ENCODE data around the gene SPINK6. TPM values are rescaled to one million over a fixed set of nuclear protein-coding genes. Genes with fewer than 3 reads are reported as not detected.

The SPINK6 gene
- total RNA-seq, 4 donors from 2014 or later, result not detected

- H3K27me3 ChIP-seq, result no peaks in the 10 kb centered on the region
- H3K4me1 ChIP-seq, result no peaks in the 10 kb centered on the region
- no peak overlapping the region for H3K27ac ChIP-seq (replicated peaks in 1 of 4)
- no peak for DNase-seq (ENCODE audit: extremely low spot score)
- H3K36me3 ChIP-seq, result no peaks in the 10 kb centered on the region
- intact Hi-C loops (cut with DNase I), result no loop called here
- no peaks in the 10 kb centered on the region for H3K9me3 ChIP-seq
- no peak overlapping the region for H3K4me3 ChIP-seq
- TF ChIP-seq EP300 (IDR thresholded peaks at IDR 0.05) (no peak), POLR2A (IDR thresholded peaks at IDR 0.05; ENCODE audit: low read depth) (no peak), CTCF (IDR thresholded peaks at IDR 0.05) (no peak), POLR2AphosphoS5 (IDR thresholded peaks at IDR 0.05) (no peak)
These were observed 27.0 kb downstream of the SPINK6 start for GRCh38 chr5:148229840-148230239.

- no peaks in the 10 kb centered on the region for H3K36me3 ChIP-seq
- H3K4me1 ChIP-seq, result no peaks in the 10 kb centered on the region
- DNase-seq (ENCODE audit: extremely low spot score), result no peak
- H3K27me3 ChIP-seq, result no peaks in the 10 kb centered on the region
- 95% methylated on average over 7 of the region's 7 CpGs for WGBS
- H3K27ac ChIP-seq (replicated peaks in 1 of 4), result no peak overlapping the region
- no peak for TF ChIP-seq CTCF (IDR thresholded peaks at IDR 0.05)
- TF ChIP-seq POLR2A (IDR thresholded peaks at IDR 0.05; ENCODE audit: low read depth), result no peak
- no peak for TF ChIP-seq EP300 (IDR thresholded peaks at IDR 0.05)
- no peak for TF ChIP-seq POLR2AphosphoS5 (IDR thresholded peaks at IDR 0.05)
- no peak overlapping the region for H3K4me3 ChIP-seq
- H3K9me3 ChIP-seq, result no peaks in the 10 kb centered on the region
- intact Hi-C loops (cut with DNase I), result no loop called here
These were observed 27.4 kb downstream of the SPINK6 start for GRCh38 chr5:148230240-148230639.

- Histone ChIP-seq H3K27me3 (no peaks in the 10 kb centered on the region), H3K4me3 (no peak overlapping the region), H3K9me3 (no peaks in the 10 kb centered on the region), H3K36me3 (no peaks in the 10 kb centered on the region), H3K4me1 (no peaks in the 10 kb centered on the region), H3K27ac (replicated peaks in 1 of 4) (no peak overlapping the region)
- intact Hi-C loops (cut with DNase I), result no loop called here
- TF ChIP-seq POLR2AphosphoS5 (IDR thresholded peaks at IDR 0.05) (no peak), EP300 (IDR thresholded peaks at IDR 0.05) (no peak), CTCF (IDR thresholded peaks at IDR 0.05) (no peak), POLR2A (IDR thresholded peaks at IDR 0.05; ENCODE audit: low read depth) (no peak)
- 49% methylated on average over 4 of the region's 4 CpGs for WGBS
- no peak for DNase-seq (ENCODE audit: extremely low spot score)
These were observed 35.1 kb downstream of the SPINK6 start for GRCh38 chr5:148237785-148238417.

- Histone ChIP-seq H3K27ac (replicated peaks in 1 of 4) (no peak within 1 kb of the TSS), H3K36me3 (no peaks in the 10 kb centered on the region)
- intact Hi-C loops (cut with DNase I), result no loop called here
These were observed 35.6 kb downstream of the SPINK6 start, which contains the start of gene MARCOL for GRCh38 chr5:148238418-148238794. Gene MARCOL (plus strand): TSS chr5:148238525. CDS start chr5:148238598, 73 bp downstream.

More at GRCh38 chr5:148238418-148238794, 35.6 kb downstream of the SPINK6 start, which contains the start of gene MARCOL:
- Histone ChIP-seq H3K27me3 (no peaks in the 10 kb centered on the region), H3K4me3 (no peak within 1 kb of the TSS), H3K9me3 (peaks cover 0 to 3% (median 1%) of the 10 kb centered on the region in 4 donors), H3K4me1 (no peaks in the 10 kb centered on the region)
- WGBS, result 47% methylated on average over 2 of the region's 2 CpGs
- no peak for DNase-seq (ENCODE audit: extremely low spot score)
- TF ChIP-seq POLR2A (IDR thresholded peaks at IDR 0.05; ENCODE audit: low read depth) (no peak), CTCF (IDR thresholded peaks at IDR 0.05) (no peak), POLR2AphosphoS5 (IDR thresholded peaks at IDR 0.05) (no peak), EP300 (IDR thresholded peaks at IDR 0.05) (no peak)

Measured in esophagus muscularis mucosa (tissue), 4 donors.